Nephron (organoid): Measurements from ENCODE around the gene CYSTM1.

ENCODE experiments used
- H3K27ac Mint-ChIP-seq, 3 experiments: 2 replicates each; pipeline ENCODE4 v1.8.0; 2020; ENCODE audit warnings: mixed read lengths in 3 of 3, mild to moderate bottlenecking in 2 of 3, moderate library complexity in 1 of 3
- H3K27me3 Mint-ChIP-seq: 2 replicates; pipeline ENCODE4 v1.8.0; 2021; ENCODE audit warnings: low read depth, mild to moderate bottlenecking, moderate library complexity, mixed read lengths
- H3K36me3 Mint-ChIP-seq: 2 replicates; pipeline ENCODE4 v1.8.0; 2020; ENCODE audit warnings: low read depth, mixed read lengths
- H3K4me1 Mint-ChIP-seq: 2 replicates; pipeline ENCODE4 v1.8.0; 2020; ENCODE audit warnings: mixed read lengths
- H3K4me3 Mint-ChIP-seq, 3 experiments: 2 replicates each; pipeline ENCODE4 v1.8.0; 2020; ENCODE audit warnings: mild to moderate bottlenecking in 3 of 3, mixed read lengths in 3 of 3, moderate library complexity in 2 of 3
- H3K9me3 Mint-ChIP-seq: 2 replicates; pipeline ENCODE4 v1.8.0; 2020; ENCODE audit warnings: mixed read lengths
- TF ChIP-seq, protein P1 (sequence below), 3 experiments: fragments of 200-600 bp; sonication (generic); IDR thresholded peaks; one replicate each; pipeline ENCODE4 v1.5.0; 2021; ENCODE audit warnings: antibody characterized with exemption in 3 of 3; ENCODE audit not compliant: unreplicated experiment in 3 of 3

The CYSTM1 gene

GRCh38 chr5:140292212-140293036 is 117.4 kb downstream of the CYSTM1 start:
- no peaks in the 10 kb centered on the region for H3K27me3 Mint-ChIP-seq
- no peaks in the 10 kb centered on the region for H3K9me3 Mint-ChIP-seq
- H3K27ac Mint-ChIP-seq, result no peak overlapping the region
- peaks cover 43% of the 10 kb centered on the region for H3K4me1 Mint-ChIP-seq
- H3K4me3 Mint-ChIP-seq, result no peak overlapping the region
- H3K36me3 Mint-ChIP-seq, result peaks cover 10% of the 10 kb centered on the region
- TF ChIP-seq, protein P1, sequence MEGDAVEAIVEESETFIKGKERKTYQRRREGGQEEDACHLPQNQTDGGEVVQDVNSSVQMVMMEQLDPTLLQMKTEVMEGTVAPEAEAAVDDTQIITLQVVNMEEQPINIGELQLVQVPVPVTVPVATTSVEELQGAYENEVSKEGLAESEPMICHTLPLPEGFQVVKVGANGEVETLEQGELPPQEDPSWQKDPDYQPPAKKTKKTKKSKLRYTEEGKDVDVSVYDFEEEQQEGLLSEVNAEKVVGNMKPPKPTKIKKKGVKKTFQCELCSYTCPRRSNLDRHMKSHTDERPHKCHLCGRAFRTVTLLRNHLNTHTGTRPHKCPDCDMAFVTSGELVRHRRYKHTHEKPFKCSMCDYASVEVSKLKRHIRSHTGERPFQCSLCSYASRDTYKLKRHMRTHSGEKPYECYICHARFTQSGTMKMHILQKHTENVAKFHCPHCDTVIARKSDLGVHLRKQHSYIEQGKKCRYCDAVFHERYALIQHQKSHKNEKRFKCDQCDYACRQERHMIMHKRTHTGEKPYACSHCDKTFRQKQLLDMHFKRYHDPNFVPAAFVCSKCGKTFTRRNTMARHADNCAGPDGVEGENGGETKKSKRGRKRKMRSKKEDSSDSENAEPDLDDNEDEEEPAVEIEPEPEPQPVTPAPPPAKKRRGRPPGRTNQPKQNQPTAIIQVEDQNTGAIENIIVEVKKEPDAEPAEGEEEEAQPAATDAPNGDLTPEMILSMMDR (IDR thresholded peaks at IDR 0.05; ENCODE audit: unreplicated experiment in 3 of 3), result no peak
